Panc1 (cell line): Measurements from ENCODE around the gene WRAP73. TPM values are rescaled to one million over a fixed set of nuclear protein-coding genes. Genes with fewer than 3 reads are reported as not detected.

ENCODE experiments used
- ATAC-seq: fragments of 200-7000 bp; cut with Tn5 transposase; 2 replicates; pipeline ENCODE4 v1.9.1; 2020; ENCODE audit warnings: mild to moderate bottlenecking, moderate library complexity
- BruUV-seq: library from RNA; stranded (reverse); fragments of 400-500 nt; replicated peaks from 2 replicates; lab custom pipeline; 2021; lab: Mats Ljungman, UMichigan
- CTCF ChIA-PET: fragments of 300-600 bp; sonication (Branson Sonifier 250); formaldehyde crosslinking; loops from one replicate; lab custom pipeline; 2022; ENCODE audit warnings: antibody characterized with exemption; lab: Charles Lee
- POLR2A ChIA-PET: fragments of 300-600 bp; sonication (Branson Sonifier 250); formaldehyde crosslinking; loops from one replicate; lab custom pipeline; 2022; ENCODE audit warnings: antibody characterized with exemption; lab: Charles Lee
- DNase-seq: peaks from one replicate; pipeline ENCODE4 v3.0.0-alpha.2; 2010; ENCODE audit warnings: low read depth, low spot score
- H3K27ac ChIP-seq: 2 replicates; pipeline ENCODE4 v1.5.1; 2011; ENCODE audit warnings: mild to moderate bottlenecking, low read length, inconsistent platforms
- H3K27me3 ChIP-seq: fragments of 200-500 bp; sonication (Bioruptor generic); 2 replicates; pipeline ENCODE4 v1.6.0; 2014; ENCODE audit warnings: low read length, inconsistent platforms; ENCODE audit not compliant: control insufficient read depth, insufficient read depth
- H3K36me3 ChIP-seq: fragments of 200-500 bp; sonication (Bioruptor generic); 2 replicates; pipeline ENCODE4 v1.5.1; 2014; ENCODE audit warnings: inconsistent platforms, mild to moderate bottlenecking, low read length, moderate library complexity; ENCODE audit not compliant: control insufficient read depth, insufficient read depth
- H3K4me1 ChIP-seq: 2 replicates; pipeline ENCODE4 v1.5.1; 2011; ENCODE audit warnings: inconsistent platforms, mild to moderate bottlenecking, low read length, moderate library complexity; ENCODE audit not compliant: control insufficient read depth, insufficient read depth
- H3K4me3 ChIP-seq, 2 experiments: 2 replicates each; pipeline ENCODE4 v1.5.1; 2011 to 2012; ENCODE audit warnings: low read depth in 2 of 2, low read length in 2 of 2, mild to moderate bottlenecking in 2 of 2, inconsistent platforms in 1 of 2, moderate library complexity in 1 of 2
- H3K9me3 ChIP-seq: fragments of 200-500 bp; sonication (Bioruptor generic); 2 replicates; pipeline ENCODE4 v1.5.1; 2014; ENCODE audit warnings: low read depth, mild to moderate bottlenecking, inconsistent platforms, low read length, moderate library complexity; ENCODE audit not compliant: control insufficient read depth, insufficient read depth
- CTCF ChIP-seq: fragments of 450-650 bp; IDR thresholded peaks from 2 replicates; pipeline ENCODE4 v1.5.1; 2017; ENCODE audit warnings: mild to moderate bottlenecking
- POLR2AphosphoS5 ChIP-seq: IDR thresholded peaks from 2 replicates; pipeline ENCODE4 v1.6.1; 2012; ENCODE audit warnings: mild to moderate bottlenecking, low read depth, low read length, moderate library complexity
- SIN3A ChIP-seq: IDR thresholded peaks from 2 replicates; pipeline ENCODE4 v1.6.1; 2012; ENCODE audit warnings: low read depth, mild to moderate bottlenecking, low read length, moderate library complexity, borderline replicate concordance; ENCODE audit not compliant: insufficient read depth
- TCF7L2 ChIP-seq: IDR thresholded peaks from 2 replicates; pipeline ENCODE4 v1.6.1; 2011; ENCODE audit warnings: mild to moderate bottlenecking, low read depth, low read length, inconsistent platforms
- in situ Hi-C: cut with HindIII; loops from 2 replicates; pipeline ENCODE4 v1.10.0; 2016; ENCODE audit warnings: low sequenced_read_pairs, low pct_unique_long_range_greater_than_20kb
- intact Hi-C: fragments of 100-400 bp; cut with micrococcal nuclease; formaldehyde crosslinking; loops from one replicate; pipeline ENCODE4 v1.10.0; 2022; ENCODE audit not compliant: unreplicated experiment
- total RNA-seq: library from RNA; stranded (reverse); gene quantifications from one replicate; pipeline ENCODE4 v1.2.1, GENCODE V29; 2021; ENCODE audit not compliant: unreplicated experiment
- TF ChIP-seq, protein P1 (sequence below), 2 experiments: IDR thresholded peaks; 2 replicates each; pipeline ENCODE4 v1.6.1; 2011 to 2012; ENCODE audit warnings: low read depth in 2 of 2, control low read depth in 1 of 2, low read length in 1 of 2, mild to moderate bottlenecking in 1 of 2, moderate library complexity in 1 of 2; ENCODE audit not compliant: insufficient read depth in 1 of 2

The WRAP73 gene
- total RNA-seq, 1 experiment from 2014 or later, result 27.1 TPM

DNA sequence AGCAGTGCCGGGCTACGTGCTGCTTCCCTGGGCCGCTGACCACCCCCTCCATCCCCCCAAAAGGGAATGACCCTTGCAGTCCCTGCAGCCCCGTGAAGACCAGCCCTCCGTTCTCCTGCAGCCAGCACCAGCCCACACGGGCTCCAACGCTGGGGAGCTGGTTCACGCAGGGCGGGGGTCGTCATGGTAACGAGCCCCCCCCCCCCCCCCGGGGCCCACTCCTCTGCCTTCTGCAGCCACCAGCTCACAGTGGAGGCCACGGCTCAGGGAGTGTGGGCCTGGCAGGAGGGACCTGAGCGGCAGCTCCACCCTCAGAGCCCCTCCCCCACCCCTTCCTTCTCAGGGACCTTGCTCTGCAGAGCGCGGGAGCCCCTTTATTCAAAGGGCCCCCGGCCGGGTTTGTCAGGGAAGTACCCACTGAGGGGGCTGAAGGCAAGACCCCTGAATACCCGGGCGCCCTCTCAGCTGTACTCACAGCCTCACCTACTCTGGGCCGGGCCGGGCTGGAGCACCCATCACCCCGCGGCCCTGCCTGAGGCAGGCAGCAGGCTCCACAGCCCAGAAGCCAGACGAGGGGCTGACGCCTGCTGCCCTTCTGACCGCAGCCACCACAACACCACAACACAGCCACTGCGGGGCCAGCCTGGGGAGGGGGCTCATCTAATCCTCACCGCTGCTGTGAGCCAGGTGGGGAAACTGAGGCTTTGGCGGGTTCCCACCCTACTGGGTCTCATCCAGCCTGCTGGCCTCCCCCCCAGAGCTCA, 51.2 kb downstream of the WRAP73 start:
- no peaks in the 10 kb centered on the region for H3K27me3 ChIP-seq
- ATAC-seq, result no peak
- CTCF ChIA-PET, result interaction anchor here (0.7 to 0.9 kb wide), 2 partner anchors 11 to 20 kb away, joined by 3 to 5 read pairs; no protein-coding TSS in a partner anchor

DNA sequence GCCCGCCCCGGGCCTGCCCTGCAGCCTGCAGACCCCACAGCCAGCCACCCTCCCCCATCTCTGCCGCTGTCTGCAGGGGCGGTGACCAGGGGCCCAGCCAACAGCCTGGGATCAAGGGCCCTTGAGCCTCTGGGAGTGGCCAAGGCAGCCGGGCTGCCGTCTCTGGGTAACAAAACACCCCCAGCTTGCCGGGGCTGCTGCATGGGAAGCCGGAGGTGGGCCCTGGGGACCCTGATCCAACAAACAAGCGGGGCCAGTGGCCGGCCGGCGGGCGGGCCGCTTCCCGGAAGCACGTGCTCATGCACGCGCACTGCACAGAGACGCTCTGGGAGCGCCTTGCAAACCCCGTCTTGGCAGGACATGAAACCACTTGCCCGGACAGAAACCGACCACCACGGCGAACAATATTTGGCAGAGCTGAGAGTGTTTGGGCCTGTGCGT, 51.8 kb downstream of the WRAP73 start:
- TF ChIP-seq POLR2AphosphoS5, result no peak
- TF ChIP-seq CTCF, result no peak
- TF ChIP-seq, protein P1, sequence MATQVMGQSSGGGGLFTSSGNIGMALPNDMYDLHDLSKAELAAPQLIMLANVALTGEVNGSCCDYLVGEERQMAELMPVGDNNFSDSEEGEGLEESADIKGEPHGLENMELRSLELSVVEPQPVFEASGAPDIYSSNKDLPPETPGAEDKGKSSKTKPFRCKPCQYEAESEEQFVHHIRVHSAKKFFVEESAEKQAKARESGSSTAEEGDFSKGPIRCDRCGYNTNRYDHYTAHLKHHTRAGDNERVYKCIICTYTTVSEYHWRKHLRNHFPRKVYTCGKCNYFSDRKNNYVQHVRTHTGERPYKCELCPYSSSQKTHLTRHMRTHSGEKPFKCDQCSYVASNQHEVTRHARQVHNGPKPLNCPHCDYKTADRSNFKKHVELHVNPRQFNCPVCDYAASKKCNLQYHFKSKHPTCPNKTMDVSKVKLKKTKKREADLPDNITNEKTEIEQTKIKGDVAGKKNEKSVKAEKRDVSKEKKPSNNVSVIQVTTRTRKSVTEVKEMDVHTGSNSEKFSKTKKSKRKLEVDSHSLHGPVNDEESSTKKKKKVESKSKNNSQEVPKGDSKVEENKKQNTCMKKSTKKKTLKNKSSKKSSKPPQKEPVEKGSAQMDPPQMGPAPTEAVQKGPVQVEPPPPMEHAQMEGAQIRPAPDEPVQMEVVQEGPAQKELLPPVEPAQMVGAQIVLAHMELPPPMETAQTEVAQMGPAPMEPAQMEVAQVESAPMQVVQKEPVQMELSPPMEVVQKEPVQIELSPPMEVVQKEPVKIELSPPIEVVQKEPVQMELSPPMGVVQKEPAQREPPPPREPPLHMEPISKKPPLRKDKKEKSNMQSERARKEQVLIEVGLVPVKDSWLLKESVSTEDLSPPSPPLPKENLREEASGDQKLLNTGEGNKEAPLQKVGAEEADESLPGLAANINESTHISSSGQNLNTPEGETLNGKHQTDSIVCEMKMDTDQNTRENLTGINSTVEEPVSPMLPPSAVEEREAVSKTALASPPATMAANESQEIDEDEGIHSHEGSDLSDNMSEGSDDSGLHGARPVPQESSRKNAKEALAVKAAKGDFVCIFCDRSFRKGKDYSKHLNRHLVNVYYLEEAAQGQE (IDR thresholded peaks at IDR 0.05; ENCODE audit: insufficient read depth in 1 of 2, low read depth in 2 of 2, low read length in 1 of 2), result no peak
- no peak for TF ChIP-seq SIN3A
- no peak for TF ChIP-seq TCF7L2
- no peaks in the 10 kb centered on the region for H3K36me3 ChIP-seq
- no peak overlapping the region for H3K4me3 ChIP-seq
- POLR2A ChIA-PET, result no interaction called here
- H3K27ac ChIP-seq, result no peak overlapping the region
- BruUV-seq, result no TSS peak
- intact Hi-C loops, result no loop called here
- ATAC-seq (no peak), DNase-seq (no peak)
- in situ Hi-C loops, result no loop called here
- no peaks in the 10 kb centered on the region for H3K27me3 ChIP-seq
- no peaks in the 10 kb centered on the region for H3K9me3 ChIP-seq
- CTCF ChIA-PET, result interaction anchor here (0.9 kb wide), 1 partner anchor 11 kb away, joined by 5 read pairs; no protein-coding TSS in a partner anchor
- peaks cover 8% of the 10 kb centered on the region for H3K4me1 ChIP-seq

More for the DNA sequence above, 51.2 kb downstream of the WRAP73 start:
- no TSS peak for BruUV-seq
- Histone ChIP-seq H3K36me3 (no peaks in the 10 kb centered on the region), H3K4me3 (no peak overlapping the region), H3K27ac (no peak overlapping the region), H3K9me3 (no peaks in the 10 kb centered on the region), H3K4me1 (peaks cover 8% of the 10 kb centered on the region)
- TF ChIP-seq, protein P1 (IDR thresholded peaks at IDR 0.05; ENCODE audit: insufficient read depth in 1 of 2, low read depth in 2 of 2, low read length in 1 of 2), result no peak
- TF ChIP-seq TCF7L2 (no peak), POLR2AphosphoS5 (no peak), CTCF (no peak), SIN3A (no peak)
- in situ Hi-C loops, result no loop called here
- no peak for DNase-seq
- POLR2A ChIA-PET, result no interaction called here
- intact Hi-C loops, result no loop called here
